ENCODE data around the gene RARA. TPM values are rescaled to one million over a fixed set of nuclear protein-coding genes. Genes with fewer than 3 reads are reported as not detected.
A peak's percentile ranks its signal among the peaks of the same experiment; 100 is the strongest.

Gene RARA
- total RNA-seq, 2 experiments from 2014 or later: 34.7 to 36.2 TPM

GRCh38 chr17:40361925-40362695, 53.1 kb downstream of the RARA start:
- peaks cover 4% of the 10 kb centered on the region for H3K27me3 Mint-ChIP-seq

GRCh38 chr17:40362696-40363110, 53.7 kb downstream of the RARA start:
- peak overlapping the region; percentile 72 for H3K4me3 Mint-ChIP-seq
- ChIA-PET CTCF (interaction anchor here (0.7 to 26.3 kb wide), 35 partner anchors 10 to 285 kb away, joined by 3 to 780 read pairs (median 5); partner anchors contain the start of genes CDC6, IGFBP4, RARA and SMARCE1), POLR2A (interaction anchor here (1.0 to 1.4 kb wide), 7 partner anchors 17 to 198 kb away, joined by 3 to 6 read pairs (median 3); no protein-coding TSS in a partner anchor)
- TF ChIP-seq CTCF (IDR thresholded peaks at IDR 0.05): peak; percentile 88
- H3K36me3 Mint-ChIP-seq (ENCODE audit: low read depth): no peaks in the 10 kb centered on the region
- intact Hi-C loops (cut with micrococcal nuclease): no loop called here
- H3K4me1 Mint-ChIP-seq (ENCODE audit: low read depth): peaks cover 6% of the 10 kb centered on the region
- ATAC-seq: peak; percentile 90
- H3K27me3 Mint-ChIP-seq: peaks cover 4% of the 10 kb centered on the region
- DNase-seq: peak; percentile 93
- H3K9me3 Mint-ChIP-seq: no peaks in the 10 kb centered on the region
- H3K27ac Mint-ChIP-seq: no peak overlapping the region

More at GRCh38 chr17:40361925-40362695, 53.1 kb downstream of the RARA start:
- ChIA-PET CTCF (interaction anchor here (0.7 to 26.3 kb wide), 33 partner anchors 10 to 444 kb away, joined by 3 to 780 read pairs (median 5); partner anchors contain the start of genes CDC6, GSDMB, IGFBP4 and RARA), POLR2A (interaction anchor here (1.0 to 1.4 kb wide), 11 partner anchors 9 to 201 kb away, joined by 3 to 6 read pairs (median 3); partner anchors contain the start of genes RARA and TOP2A)
- intact Hi-C loops (cut with micrococcal nuclease): no loop called here
- Mint-ChIP-seq H3K4me3 (peak overlapping the region; percentile 55), H3K27ac (no peak overlapping the region), H3K4me1 (ENCODE audit: low read depth) (peaks cover 8% of the 10 kb centered on the region), H3K9me3 (no peaks in the 10 kb centered on the region), H3K36me3 (ENCODE audit: low read depth) (no peaks in the 10 kb centered on the region)
- TF ChIP-seq CTCF (IDR thresholded peaks at IDR 0.05): no peak
- peak; percentile 9 for ATAC-seq
- no peak for DNase-seq

- Mint-ChIP-seq H3K36me3 (ENCODE audit: low read depth) (no peaks in the 10 kb centered on the region), H3K4me3 (peak overlapping the region; percentile 72), H3K4me1 (ENCODE audit: low read depth) (peaks cover 6% of the 10 kb centered on the region), H3K9me3 (no peaks in the 10 kb centered on the region), H3K27ac (no peak overlapping the region), H3K27me3 (peaks cover 4% of the 10 kb centered on the region)
- ATAC-seq: peak; percentile 18
- ChIA-PET POLR2A (interaction anchor here (1.0 to 1.4 kb wide), 7 partner anchors 18 to 197 kb away, joined by 3 to 6 read pairs (median 3); no protein-coding TSS in a partner anchor), CTCF (interaction anchor here (0.7 to 26.3 kb wide), 34 partner anchors 8 to 284 kb away, joined by 3 to 780 read pairs (median 5); partner anchors contain the start of genes CDC6, IGFBP4, RARA and SMARCE1)
- peak; percentile 45 for DNase-seq
- intact Hi-C loops (cut with micrococcal nuclease): no loop called here
- TF ChIP-seq CTCF (IDR thresholded peaks at IDR 0.05): no peak
These were observed 54.3 kb downstream of the RARA start for GRCh38 chr17:40363111-40363827.

- POLR2A ChIA-PET: interaction anchor here (0.6 to 1.6 kb wide), 4 partner anchors 13 to 282 kb away, joined by 3 to 4 read pairs (median 4); no protein-coding TSS in a partner anchor
These were observed 55.3 kb downstream of the RARA start, which contains the start of gene GJD3 for GRCh38 chr17:40364121-40364861. TSS of gene GJD3 (minus strand) at chr17:40364737. CDS start at chr17:40363815, 922 bp downstream.

More at GRCh38 chr17:40364121-40364861, 55.3 kb downstream of the RARA start, which contains the start of gene GJD3:
- ATAC-seq (no peak), DNase-seq (no peak)
- no peak for TF ChIP-seq CTCF (IDR thresholded peaks at IDR 0.05)
- peak within 1 kb of the TSS; percentile 72 for H3K4me3 Mint-ChIP-seq
- peaks cover 5% of the 10 kb centered on the region for H3K4me1 Mint-ChIP-seq (ENCODE audit: low read depth)
- intact Hi-C loops (cut with micrococcal nuclease): no loop called here
- H3K9me3 Mint-ChIP-seq: no peaks in the 10 kb centered on the region
- peaks cover 4% of the 10 kb centered on the region for H3K27me3 Mint-ChIP-seq
- no peaks in the 10 kb centered on the region for H3K36me3 Mint-ChIP-seq (ENCODE audit: low read depth)
- no peak within 1 kb of the TSS for H3K27ac Mint-ChIP-seq
- CTCF ChIA-PET: interaction anchor here (1.0 to 26.3 kb wide), 9 partner anchors 9 to 283 kb away, joined by 3 to 780 read pairs (median 5); partner anchors contain the start of genes CDC6, RARA and SMARCE1

Measured in activated CD8-positive, alpha-beta T cell treated with anti-CD3 and anti-CD28 coated beads for 36 hours (primary cell).